Measurements from ENCODE around the gene AGPAT3. TPM values are rescaled to one million over a fixed set of nuclear protein-coding genes. Genes with fewer than 3 reads are reported as not detected.

The AGPAT3 gene
- total RNA-seq, 1 donor from 2014 or later = 7.8 TPM

DNA sequence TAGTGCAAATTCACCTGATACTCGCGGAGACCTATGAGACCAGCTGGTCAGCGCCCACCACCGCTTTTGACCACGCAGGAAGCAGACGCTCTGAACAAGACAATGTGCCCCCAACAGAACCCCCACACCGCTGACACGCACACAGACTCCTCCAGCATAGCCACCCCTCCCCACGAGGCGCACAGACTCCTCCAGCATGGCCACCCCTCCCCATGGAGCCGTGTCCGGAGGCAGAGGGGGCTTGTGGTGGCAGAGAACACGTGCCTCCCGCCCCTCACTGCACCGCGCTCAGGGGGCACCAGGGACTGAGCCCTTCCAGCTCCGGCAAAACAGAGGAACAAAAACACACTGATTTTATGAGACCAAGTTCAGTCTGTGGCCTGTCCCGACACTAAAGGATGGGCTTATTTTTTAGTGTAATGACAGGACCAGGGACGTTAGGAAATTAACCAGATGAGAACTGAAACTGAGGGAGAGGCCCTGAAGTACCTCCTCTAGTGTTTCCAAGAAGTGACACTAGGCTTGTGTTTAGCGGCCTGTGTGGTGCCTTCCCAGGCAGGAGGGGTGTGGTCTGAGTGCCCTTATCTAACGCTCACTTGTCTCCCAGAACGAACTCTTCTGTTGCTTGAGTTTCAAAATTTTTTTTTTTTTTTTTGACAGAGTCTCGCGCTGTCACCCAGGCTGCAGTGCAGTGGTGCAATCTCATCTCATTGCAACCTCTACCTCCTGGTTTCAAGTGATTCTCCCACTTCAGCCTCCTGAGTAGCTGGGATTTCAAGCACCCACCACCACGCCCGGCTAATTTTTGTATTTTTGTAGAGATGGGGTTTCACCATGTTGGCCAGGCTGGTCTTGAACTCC lies 10.0 kb upstream of the AGPAT3 start:
- H3K27me3 ChIP-seq = no peaks in the 10 kb centered on the region
- H3K4me1 ChIP-seq = no peaks in the 10 kb centered on the region
- H3K27me3 Mint-ChIP-seq (ENCODE audit: insufficient read depth, low read depth) = peaks cover 5% of the 10 kb centered on the region
- peaks cover 3% of the 10 kb centered on the region for H3K9me3 Mint-ChIP-seq
- H3K9me3 ChIP-seq (ENCODE audit: low read depth) = no peaks in the 10 kb centered on the region
- H3K4me3 Mint-ChIP-seq = no peak overlapping the region
- H3K4me1 Mint-ChIP-seq = peaks cover 22% of the 10 kb centered on the region
- no peak overlapping the region for H3K27ac ChIP-seq
- H3K4me3 ChIP-seq = no peak overlapping the region
- no peaks in the 10 kb centered on the region for H3K79me2 ChIP-seq (ENCODE audit: low read depth)
- H3K27ac Mint-ChIP-seq = peak overlapping the region; percentile 37
- H3K36me3 ChIP-seq = no peaks in the 10 kb centered on the region
- H3K4me2 ChIP-seq = no peak overlapping the region
- no peaks in the 10 kb centered on the region for H4K20me1 ChIP-seq (ENCODE audit: low read depth)
- no peak overlapping the region for H3K9ac ChIP-seq
- H2AFZ ChIP-seq (replicated peaks) = no peak overlapping the region
- TF ChIP-seq, protein P1, sequence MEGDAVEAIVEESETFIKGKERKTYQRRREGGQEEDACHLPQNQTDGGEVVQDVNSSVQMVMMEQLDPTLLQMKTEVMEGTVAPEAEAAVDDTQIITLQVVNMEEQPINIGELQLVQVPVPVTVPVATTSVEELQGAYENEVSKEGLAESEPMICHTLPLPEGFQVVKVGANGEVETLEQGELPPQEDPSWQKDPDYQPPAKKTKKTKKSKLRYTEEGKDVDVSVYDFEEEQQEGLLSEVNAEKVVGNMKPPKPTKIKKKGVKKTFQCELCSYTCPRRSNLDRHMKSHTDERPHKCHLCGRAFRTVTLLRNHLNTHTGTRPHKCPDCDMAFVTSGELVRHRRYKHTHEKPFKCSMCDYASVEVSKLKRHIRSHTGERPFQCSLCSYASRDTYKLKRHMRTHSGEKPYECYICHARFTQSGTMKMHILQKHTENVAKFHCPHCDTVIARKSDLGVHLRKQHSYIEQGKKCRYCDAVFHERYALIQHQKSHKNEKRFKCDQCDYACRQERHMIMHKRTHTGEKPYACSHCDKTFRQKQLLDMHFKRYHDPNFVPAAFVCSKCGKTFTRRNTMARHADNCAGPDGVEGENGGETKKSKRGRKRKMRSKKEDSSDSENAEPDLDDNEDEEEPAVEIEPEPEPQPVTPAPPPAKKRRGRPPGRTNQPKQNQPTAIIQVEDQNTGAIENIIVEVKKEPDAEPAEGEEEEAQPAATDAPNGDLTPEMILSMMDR (IDR thresholded peaks at IDR 0.05) = no peak
- TF ChIP-seq EZH2phosphoT487 (IDR thresholded peaks at IDR 0.05) (no peak), EZH2 (IDR thresholded peaks at IDR 0.05) (no peak)
- H3K36me3 Mint-ChIP-seq = no peaks in the 10 kb centered on the region
- no peak for DNase-seq (ENCODE audit: low spot score)
- H3F3A ChIP-seq (ENCODE audit: low read depth) = no peaks in the 10 kb centered on the region

DNA sequence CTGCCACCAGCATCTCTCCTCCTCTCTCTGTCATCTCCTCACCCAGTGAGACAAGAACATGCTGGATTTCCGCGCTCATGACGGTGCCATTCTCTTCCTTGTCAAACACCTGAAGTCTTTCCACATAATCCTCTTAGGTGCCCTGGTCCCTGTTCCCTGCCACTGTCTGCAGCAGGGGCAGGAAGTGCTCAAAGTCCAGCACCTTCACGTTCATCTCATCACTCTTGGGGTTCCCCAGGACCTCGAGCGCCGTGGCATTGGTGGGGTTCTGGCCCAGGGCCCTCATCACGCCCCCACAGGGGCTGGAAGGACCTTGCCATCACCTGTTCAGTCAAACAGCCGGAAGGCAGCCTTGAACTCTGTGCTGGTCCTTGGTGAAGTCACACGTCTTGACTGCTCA lies 9.1 kb upstream of the AGPAT3 start:
- H3K4me1 ChIP-seq = no peaks in the 10 kb centered on the region
- no peaks in the 10 kb centered on the region for H4K20me1 ChIP-seq (ENCODE audit: low read depth)
- no peak overlapping the region for H3K4me2 ChIP-seq
- no peak overlapping the region for H3K9ac ChIP-seq
- no peaks in the 10 kb centered on the region for H3K27me3 ChIP-seq
- Mint-ChIP-seq H3K9me3 (no peaks in the 10 kb centered on the region), H3K4me3 (no peak overlapping the region), H3K27ac (no peak overlapping the region), H3K36me3 (no peaks in the 10 kb centered on the region), H3K27me3 (ENCODE audit: insufficient read depth, low read depth) (peaks cover 5% of the 10 kb centered on the region), H3K4me1 (peaks cover 22% of the 10 kb centered on the region)
- no peaks in the 10 kb centered on the region for H3K9me3 ChIP-seq (ENCODE audit: low read depth)
- no peaks in the 10 kb centered on the region for H3K79me2 ChIP-seq (ENCODE audit: low read depth)
- H3K27ac ChIP-seq = no peak overlapping the region
- no peaks in the 10 kb centered on the region for H3K36me3 ChIP-seq
- no peak overlapping the region for H3K4me3 ChIP-seq
- no peak overlapping the region for H2AFZ ChIP-seq (replicated peaks)
- no peaks in the 10 kb centered on the region for H3F3A ChIP-seq (ENCODE audit: low read depth)
- no peak for TF ChIP-seq EZH2 (IDR thresholded peaks at IDR 0.05)
- TF ChIP-seq, protein P1 (IDR thresholded peaks at IDR 0.05) = no peak
- no peak for TF ChIP-seq EZH2phosphoT487 (IDR thresholded peaks at IDR 0.05)
- no peak for DNase-seq (ENCODE audit: low spot score)

DNA sequence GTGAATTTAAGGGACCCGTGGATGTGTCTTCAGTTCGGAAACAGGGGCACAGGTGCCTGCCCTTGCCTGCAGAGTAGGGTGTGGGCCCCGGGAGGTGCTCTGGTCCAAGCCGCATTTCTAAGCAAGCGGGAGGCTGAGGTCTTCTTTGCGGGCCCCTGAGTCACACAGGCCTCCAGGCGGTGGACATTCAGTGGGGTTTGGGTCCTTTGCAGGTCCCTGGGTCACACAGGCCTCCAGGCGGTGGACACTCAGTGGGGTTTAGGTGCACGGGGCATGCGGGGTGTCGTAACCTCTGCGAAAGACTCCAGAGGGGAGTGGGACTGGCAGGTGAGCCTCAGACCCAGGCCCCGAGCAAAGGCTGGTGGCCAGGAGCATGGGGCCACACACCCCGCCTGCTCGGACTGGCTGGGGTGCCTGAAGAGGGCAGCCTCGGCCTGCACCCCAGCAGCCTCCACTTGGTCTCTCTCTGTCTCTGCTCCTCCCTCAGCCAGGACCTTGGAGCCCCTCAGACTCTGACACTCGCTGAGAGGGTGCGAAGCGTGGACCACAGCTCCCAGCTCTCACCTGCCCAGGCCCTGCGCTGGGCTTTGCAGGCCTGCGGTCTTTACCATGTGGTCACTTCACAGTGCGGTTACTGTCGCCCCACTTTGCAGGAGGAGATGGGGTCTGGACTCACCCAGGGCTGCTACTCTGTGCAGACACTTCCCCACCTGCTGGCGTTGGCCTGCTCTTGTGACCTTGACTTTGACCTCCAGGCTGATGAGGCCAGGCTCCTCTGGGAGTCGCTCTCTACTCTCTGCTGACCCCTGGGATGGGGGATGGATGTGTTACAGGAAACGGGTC lies 6.0 kb upstream of the AGPAT3 start:
- Mint-ChIP-seq H3K27ac (peak overlapping the region; percentile 50), H3K4me1 (peaks cover 13% of the 10 kb centered on the region), H3K9me3 (no peaks in the 10 kb centered on the region), H3K4me3 (peak overlapping the region; percentile 24), H3K27me3 (ENCODE audit: insufficient read depth, low read depth) (peaks cover 12% of the 10 kb centered on the region), H3K36me3 (no peaks in the 10 kb centered on the region)
- Histone ChIP-seq H3K4me2 (no peak overlapping the region), H3K4me3 (no peak overlapping the region), H3K27me3 (peaks cover 21% of the 10 kb centered on the region), H3F3A (ENCODE audit: low read depth) (peaks cover 8% of the 10 kb centered on the region), H3K27ac (no peak overlapping the region), H4K20me1 (ENCODE audit: low read depth) (no peaks in the 10 kb centered on the region), H3K4me1 (peaks cover 2% of the 10 kb centered on the region), H2AFZ (replicated peaks) (no peak overlapping the region), H3K9me3 (ENCODE audit: low read depth) (no peaks in the 10 kb centered on the region), H3K79me2 (ENCODE audit: low read depth) (no peaks in the 10 kb centered on the region), H3K9ac (no peak overlapping the region), H3K36me3 (no peaks in the 10 kb centered on the region)
- TF ChIP-seq, protein P1 (IDR thresholded peaks at IDR 0.05) = no peak
- TF ChIP-seq EZH2 (IDR thresholded peaks at IDR 0.05) (no peak), EZH2phosphoT487 (IDR thresholded peaks at IDR 0.05) (no peak)
- no peak for DNase-seq (ENCODE audit: low spot score)
